HepG2 (cell line): ENCODE measurements around the gene LAMA5. TPM values are rescaled to one million over a fixed set of nuclear protein-coding genes. Genes with fewer than 3 reads are reported as not detected.

ENCODE experiments used
- ARNTL ChIP-seq: sonication (generic); formaldehyde crosslinking; IDR thresholded peaks from 2 replicates; pipeline ENCODE4 v1.4.0; 2020; ENCODE audit warnings: mild to moderate bottlenecking, missing genetic modification reagents
- BCL6 ChIP-seq: IDR thresholded peaks from 2 replicates; pipeline ENCODE4 v1.6.1; 2016; ENCODE audit warnings: missing genetic modification reagents, missing compliant biosample characterization
- HNRNPUL1 ChIP-seq: fragments of 200-400 bp; formaldehyde crosslinking; IDR thresholded peaks from 2 replicates; pipeline ENCODE4 v1.6.1; 2017; ENCODE audit warnings: low read depth, mild to moderate bottlenecking, low read length, moderate library complexity
- HOXA3 ChIP-seq: sonication (generic); formaldehyde crosslinking; IDR thresholded peaks from 2 replicates; pipeline ENCODE4 v1.5.0; 2020; ENCODE audit warnings: missing genetic modification reagents
- NFKBIZ ChIP-seq: IDR thresholded peaks from 2 replicates; pipeline ENCODE4 v1.6.1; 2018; ENCODE audit warnings: missing genetic modification reagents, missing compliant biosample characterization
- RXRA ChIP-seq: sonication (generic); formaldehyde crosslinking; IDR thresholded peaks from 2 replicates; pipeline ENCODE4 v1.5.1; 2020; ENCODE audit warnings: missing genetic modification reagents
- SAP130 ChIP-seq: IDR thresholded peaks from 2 replicates; pipeline ENCODE4 v1.6.1; 2016; ENCODE audit warnings: low read depth
- SYNCRIP ChIP-seq: fragments of 200-400 bp; formaldehyde crosslinking; IDR thresholded peaks from 2 replicates; pipeline ENCODE4 v1.6.1; 2018; ENCODE audit warnings: mild to moderate bottlenecking, low read depth, low read length; ENCODE audit not compliant: insufficient read depth
- ZNF121 ChIP-seq: sonication (generic); formaldehyde crosslinking; IDR thresholded peaks from 2 replicates; pipeline ENCODE4 v1.5.0; 2020; ENCODE audit warnings: mild to moderate bottlenecking, missing genetic modification reagents
- ZNF225 ChIP-seq: sonication (generic); formaldehyde crosslinking; IDR thresholded peaks from 2 replicates; pipeline ENCODE4 v1.4.0; 2020; ENCODE audit warnings: mild to moderate bottlenecking, missing genetic modification reagents
- ZNF234 ChIP-seq: sonication (generic); formaldehyde crosslinking; conservative IDR thresholded peaks from 2 replicates; pipeline ENCODE4 v1.5.1; 2020; ENCODE audit warnings: mild to moderate bottlenecking, missing genetic modification reagents
- ZNF329 ChIP-seq: sonication (generic); formaldehyde crosslinking; IDR thresholded peaks from 2 replicates; pipeline ENCODE4 v1.9.0; 2021; ENCODE audit warnings: low read depth, mild to moderate bottlenecking, missing genetic modification reagents
- ZNF33B ChIP-seq: sonication (generic); formaldehyde crosslinking; IDR thresholded peaks from 2 replicates; pipeline ENCODE4 v1.5.1; 2020; ENCODE audit warnings: mild to moderate bottlenecking, missing genetic modification reagents
- ZNF44 ChIP-seq: sonication (generic); formaldehyde crosslinking; IDR thresholded peaks from 2 replicates; pipeline ENCODE4 v1.5.1; 2020; ENCODE audit warnings: mild to moderate bottlenecking, missing genetic modification reagents
- ZNF605 ChIP-seq: sonication (generic); formaldehyde crosslinking; IDR thresholded peaks from 2 replicates; pipeline ENCODE4 v1.8.0; 2022; ENCODE audit warnings: mild to moderate bottlenecking, missing genetic modification reagents
- ZSCAN25 ChIP-seq: sonication (generic); formaldehyde crosslinking; IDR thresholded peaks from 2 replicates; pipeline ENCODE4 v1.8.0; 2022; ENCODE audit warnings: mild to moderate bottlenecking, missing genetic modification reagents
- polyA plus RNA-seq, 8 experiments: library from polyadenylated mRNA; depleted of rRNA in 3 of 8; stranded (reverse) in 7 of 8; unstranded in 1 of 8; fragments of >200 nt; fragmentation: Illumina TruSeq in 4 of 8; extraction: Trizol in 4 of 8; gene quantifications; 2 replicates each; pipeline versions ENCODE4 v1.2.1 to v1.2.3, GENCODE V29; 2011 to 2016; ENCODE audit warnings: low read depth in 4 of 8, missing spikeins in 1 of 8, mixed read lengths in 1 of 8; ENCODE audit not compliant: insufficient read depth in 1 of 8
- total RNA-seq, 5 experiments: library from RNA; depleted of rRNA; stranded (reverse); fragments of >200 nt; fragmentation: Illumina TruSeq; extraction: Trizol; gene quantifications; 2 replicates each; pipeline ENCODE4 v1.2.3, GENCODE V29; 2016; ENCODE audit warnings: low read depth in 1 of 5
- TF ChIP-seq, protein P1 (sequence below): IDR thresholded peaks from 2 replicates; pipeline ENCODE4 v1.6.1; 2018; ENCODE audit warnings: missing genetic modification reagents
- TF ChIP-seq, protein P2 (sequence below): sonication (generic); formaldehyde crosslinking; IDR thresholded peaks from 2 replicates; pipeline ENCODE4 v1.5.0; 2020; ENCODE audit warnings: mild to moderate bottlenecking, missing genetic modification reagents
- TF ChIP-seq, protein P3 (sequence below): IDR thresholded peaks from 2 replicates; pipeline ENCODE4 v1.6.1; 2018; ENCODE audit warnings: missing genetic modification reagents, mild to moderate bottlenecking, missing compliant biosample characterization
- TF ChIP-seq, protein P4 (sequence below): IDR thresholded peaks from 2 replicates; pipeline ENCODE4 v1.6.1; 2016; ENCODE audit warnings: mild to moderate bottlenecking, missing biosample characterization, missing genetic modification reagents

LAMA5 gene
- total and polyA plus RNA-seq, 2 of the 13 experiments (the other 11 are each of a cell fraction or from before 2014, with no cell fraction given): 21.0 to 44.7 TPM

DNA sequence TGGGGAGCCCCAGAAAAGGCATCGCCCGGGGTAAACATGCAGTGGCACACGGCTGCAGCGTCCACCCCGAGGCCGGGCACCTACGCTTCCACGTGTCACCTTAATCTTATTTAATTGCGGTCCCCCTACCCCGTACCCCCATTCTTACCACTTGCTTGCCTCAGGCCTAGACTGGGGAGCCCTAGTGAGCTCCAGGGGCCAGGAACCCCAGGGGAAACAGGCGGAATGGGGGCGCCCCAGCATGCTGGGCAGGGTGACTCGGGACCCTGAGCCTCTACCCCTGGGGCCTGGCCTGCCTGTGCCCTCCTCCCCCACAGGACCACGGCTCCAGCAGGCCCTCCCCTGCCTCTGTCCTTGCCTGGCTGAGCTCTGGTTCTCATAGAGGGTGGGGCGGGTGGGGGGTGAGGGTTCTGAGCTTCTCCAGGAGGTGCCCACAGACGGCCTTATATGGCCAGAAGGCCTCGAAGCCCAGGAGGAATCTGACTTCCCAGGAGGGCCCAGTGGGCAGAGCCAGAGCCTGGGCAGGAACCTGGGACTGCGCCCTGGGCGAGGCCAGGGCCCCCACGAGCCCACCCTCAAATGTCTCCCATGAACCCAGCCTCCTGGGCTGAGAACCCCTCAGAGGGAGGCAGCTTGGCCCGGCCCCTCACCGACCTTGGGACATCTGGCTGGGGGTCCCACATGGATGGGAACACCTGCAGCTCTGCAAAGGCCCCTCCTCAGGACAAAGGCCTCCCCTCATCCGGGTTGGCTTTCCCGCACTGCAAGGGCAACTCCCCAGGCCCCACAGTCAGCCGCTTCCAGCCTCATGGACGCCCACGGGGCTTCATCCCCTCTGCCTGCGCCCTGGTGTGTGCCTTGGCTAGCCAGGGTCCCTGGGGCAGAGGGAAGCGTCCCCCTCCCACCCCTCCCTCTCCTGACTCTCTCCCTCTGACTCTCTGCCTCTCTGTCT is 5.2 kb upstream of the LAMA5 start (continued):
- TF ChIP-seq BCL6 (CRISPR knock-in tag) (no peak), ZNF225 (CRISPR knock-in tag) (0 out of 2 replicates have a peak, but pooled peaks have one; percentile 53), ZNF33B (CRISPR knock-in tag) (no peak), ZNF121 (no peak), ZSCAN25 (CRISPR knock-in tag) (0 out of 2 replicates have a peak, but pooled peaks have one; percentile 9), ARNTL (CRISPR knock-in tag) (no peak), HNRNPUL1 (no peak), HOXA3 (peak; percentile 37; the same call in 1 of the 2 replicates), RXRA (CRISPR knock-in tag) (no peak), ZNF44 (CRISPR knock-in tag) (no peak), NFKBIZ (CRISPR knock-in tag) (no peak), SYNCRIP (no peak), ZNF329 (CRISPR knock-in tag) (no peak), ZNF234 (CRISPR knock-in tag) (no peak), ZNF605 (CRISPR knock-in tag) (no peak), SAP130 (CRISPR knock-in tag) (no peak)
- TF ChIP-seq, protein P1, sequence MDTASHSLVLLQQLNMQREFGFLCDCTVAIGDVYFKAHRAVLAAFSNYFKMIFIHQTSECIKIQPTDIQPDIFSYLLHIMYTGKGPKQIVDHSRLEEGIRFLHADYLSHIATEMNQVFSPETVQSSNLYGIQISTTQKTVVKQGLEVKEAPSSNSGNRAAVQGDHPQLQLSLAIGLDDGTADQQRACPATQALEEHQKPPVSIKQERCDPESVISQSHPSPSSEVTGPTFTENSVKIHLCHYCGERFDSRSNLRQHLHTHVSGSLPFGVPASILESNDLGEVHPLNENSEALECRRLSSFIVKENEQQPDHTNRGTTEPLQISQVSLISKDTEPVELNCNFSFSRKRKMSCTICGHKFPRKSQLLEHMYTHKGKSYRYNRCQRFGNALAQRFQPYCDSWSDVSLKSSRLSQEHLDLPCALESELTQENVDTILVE (CRISPR knock-in tag): no peak
- TF ChIP-seq, protein P2, sequence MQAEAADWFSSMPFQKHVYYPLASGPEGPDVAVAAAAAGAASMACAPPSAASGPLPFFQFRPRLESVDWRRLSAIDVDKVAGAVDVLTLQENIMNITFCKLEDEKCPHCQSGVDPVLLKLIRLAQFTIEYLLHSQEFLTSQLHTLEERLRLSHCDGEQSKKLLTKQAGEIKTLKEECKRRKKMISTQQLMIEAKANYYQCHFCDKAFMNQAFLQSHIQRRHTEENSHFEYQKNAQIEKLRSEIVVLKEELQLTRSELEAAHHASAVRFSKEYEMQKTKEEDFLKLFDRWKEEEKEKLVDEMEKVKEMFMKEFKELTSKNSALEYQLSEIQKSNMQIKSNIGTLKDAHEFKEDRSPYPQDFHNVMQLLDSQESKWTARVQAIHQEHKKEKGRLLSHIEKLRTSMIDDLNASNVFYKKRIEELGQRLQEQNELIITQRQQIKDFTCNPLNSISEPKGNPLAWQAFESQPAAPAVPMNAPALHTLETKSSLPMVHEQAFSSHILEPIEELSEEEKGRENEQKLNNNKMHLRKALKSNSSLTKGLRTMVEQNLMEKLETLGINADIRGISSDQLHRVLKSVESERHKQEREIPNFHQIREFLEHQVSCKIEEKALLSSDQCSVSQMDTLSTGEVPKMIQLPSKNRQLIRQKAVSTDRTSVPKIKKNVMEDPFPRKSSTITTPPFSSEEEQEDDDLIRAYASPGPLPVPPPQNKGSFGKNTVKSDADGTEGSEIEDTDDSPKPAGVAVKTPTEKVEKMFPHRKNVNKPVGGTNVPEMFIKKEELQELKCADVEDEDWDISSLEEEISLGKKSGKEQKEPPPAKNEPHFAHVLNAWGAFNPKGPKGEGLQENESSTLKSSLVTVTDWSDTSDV: no peak
- TF ChIP-seq, protein P3, sequence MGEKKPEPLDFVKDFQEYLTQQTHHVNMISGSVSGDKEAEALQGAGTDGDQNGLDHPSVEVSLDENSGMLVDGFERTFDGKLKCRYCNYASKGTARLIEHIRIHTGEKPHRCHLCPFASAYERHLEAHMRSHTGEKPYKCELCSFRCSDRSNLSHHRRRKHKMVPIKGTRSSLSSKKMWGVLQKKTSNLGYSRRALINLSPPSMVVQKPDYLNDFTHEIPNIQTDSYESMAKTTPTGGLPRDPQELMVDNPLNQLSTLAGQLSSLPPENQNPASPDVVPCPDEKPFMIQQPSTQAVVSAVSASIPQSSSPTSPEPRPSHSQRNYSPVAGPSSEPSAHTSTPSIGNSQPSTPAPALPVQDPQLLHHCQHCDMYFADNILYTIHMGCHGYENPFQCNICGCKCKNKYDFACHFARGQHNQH (CRISPR knock-in tag): no peak
- TF ChIP-seq, protein P4, sequence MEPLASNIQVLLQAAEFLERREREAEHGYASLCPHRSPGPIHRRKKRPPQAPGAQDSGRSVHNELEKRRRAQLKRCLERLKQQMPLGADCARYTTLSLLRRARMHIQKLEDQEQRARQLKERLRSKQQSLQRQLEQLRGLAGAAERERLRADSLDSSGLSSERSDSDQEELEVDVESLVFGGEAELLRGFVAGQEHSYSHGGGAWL (CRISPR knock-in tag): no peak
